Esophagus muscularis mucosa (tissue), 4 donors: ENCODE results near the gene NSD2. TPM values are rescaled to one million over a fixed set of nuclear protein-coding genes. Genes with fewer than 3 reads are reported as not detected.

Experiments used
- DNase-seq: peaks from one replicate; pipeline ENCODE4 v3.0.0-alpha.2; 2017; ENCODE audit errors: extremely low spot score
- H3K27ac ChIP-seq, 4 donors: fragments of 200-600 bp; sonication (generic); replicated peaks in 1 of 4; 1 replicate in 3 of 4; 2 replicates in 1 of 4; pipeline ENCODE4 v1.5.1; 2016 to 2019; ENCODE audit warnings: mild to moderate bottlenecking in 1 of 4
- H3K27me3 ChIP-seq, 4 donors: fragments of 200-600 bp; sonication (generic); one replicate each; pipeline versions ENCODE4 v1.5.1 to v1.6.0; 2016 to 2019
- H3K36me3 ChIP-seq, 4 donors: fragments of 200-600 bp; sonication (generic); one replicate each; pipeline ENCODE4 v1.5.1; 2016 to 2019
- H3K4me1 ChIP-seq, 4 donors: fragments of 200-600 bp; sonication (generic); one replicate each; pipeline ENCODE4 v1.5.1; 2016 to 2019
- H3K4me3 ChIP-seq, 4 donors: fragments of 200-600 bp; sonication (generic); 1 replicate in 2 of 4; 2 replicates in 2 of 4; pipeline ENCODE4 v1.5.1; 2016 to 2019; ENCODE audit warnings: mild to moderate bottlenecking in 4 of 4, moderate library complexity in 1 of 4
- H3K9me3 ChIP-seq, 4 donors: fragments of 200-600 bp; sonication (generic); 1 replicate in 3 of 4; 2 replicates in 1 of 4; pipeline ENCODE4 v1.5.1; 2016 to 2019
- EP300 ChIP-seq: sonication (generic); formaldehyde crosslinking; IDR thresholded peaks from one replicate; pipeline ENCODE4 v1.6.1; 2017; ENCODE audit warnings: antibody characterized with exemption
- POLR2A ChIP-seq: fragments of 450-650 bp; IDR thresholded peaks from one replicate; pipeline ENCODE4 v1.6.1; 2017; ENCODE audit warnings: antibody characterized with exemption, moderate library complexity, mild to moderate bottlenecking, low read depth
- POLR2AphosphoS5 ChIP-seq, 2 donors: sonication (generic); formaldehyde crosslinking; IDR thresholded peaks; one replicate each; pipeline ENCODE4 v1.6.1; 2017; ENCODE audit warnings: antibody characterized with exemption in 2 of 2
- WGBS: methylation state at CpG from one replicate; pipeline ENCODE4 v1.1.5; 2018; 5-methylcytosine and 5-hydroxymethylcytosine counted together
- intact Hi-C: fragments of 100-400 bp; cut with DNase I; formaldehyde crosslinking; loops from one replicate; pipeline ENCODE4 v1.15.1; 2023
- total RNA-seq, 4 donors: library from RNA; depleted of rRNA; stranded (reverse); fragments of >200 nt; gene quantifications; one replicate each; pipeline versions ENCODE4 v1.1.0 to v1.2.1, GENCODE V29; 2016
- TF ChIP-seq, protein P1 (sequence below), 3 experiments: fragments of 200-600 bp in 2 of 3; fragments of 450-650 bp in 1 of 3; sonication (generic) in 2 of 3; IDR thresholded peaks; one replicate each; pipeline ENCODE4 v1.5.1; 2017 to 2019; ENCODE audit warnings: antibody characterized with exemption in 3 of 3, mild to moderate bottlenecking in 2 of 3, moderate library complexity in 1 of 3

NSD2 gene
- total RNA-seq, 4 donors from 2014 or later, result 31.8 to 44.2 (median 37.5) TPM

- DNase-seq, result no peak
- H3K27me3 ChIP-seq, result no peaks in the 10 kb centered on the region
- no peak overlapping the region for H3K4me3 ChIP-seq
- TF ChIP-seq, protein P1, sequence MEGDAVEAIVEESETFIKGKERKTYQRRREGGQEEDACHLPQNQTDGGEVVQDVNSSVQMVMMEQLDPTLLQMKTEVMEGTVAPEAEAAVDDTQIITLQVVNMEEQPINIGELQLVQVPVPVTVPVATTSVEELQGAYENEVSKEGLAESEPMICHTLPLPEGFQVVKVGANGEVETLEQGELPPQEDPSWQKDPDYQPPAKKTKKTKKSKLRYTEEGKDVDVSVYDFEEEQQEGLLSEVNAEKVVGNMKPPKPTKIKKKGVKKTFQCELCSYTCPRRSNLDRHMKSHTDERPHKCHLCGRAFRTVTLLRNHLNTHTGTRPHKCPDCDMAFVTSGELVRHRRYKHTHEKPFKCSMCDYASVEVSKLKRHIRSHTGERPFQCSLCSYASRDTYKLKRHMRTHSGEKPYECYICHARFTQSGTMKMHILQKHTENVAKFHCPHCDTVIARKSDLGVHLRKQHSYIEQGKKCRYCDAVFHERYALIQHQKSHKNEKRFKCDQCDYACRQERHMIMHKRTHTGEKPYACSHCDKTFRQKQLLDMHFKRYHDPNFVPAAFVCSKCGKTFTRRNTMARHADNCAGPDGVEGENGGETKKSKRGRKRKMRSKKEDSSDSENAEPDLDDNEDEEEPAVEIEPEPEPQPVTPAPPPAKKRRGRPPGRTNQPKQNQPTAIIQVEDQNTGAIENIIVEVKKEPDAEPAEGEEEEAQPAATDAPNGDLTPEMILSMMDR (IDR thresholded peaks at IDR 0.05), result no peak
- no peak overlapping the region for H3K27ac ChIP-seq
- no peaks in the 10 kb centered on the region for H3K4me1 ChIP-seq
- WGBS, result 87% methylated on average over 3 of the region's 3 CpGs
- intact Hi-C loops, result no loop called here
- peaks cover 22 to 76% (median 60%) of the 10 kb centered on the region in 4 donors for H3K36me3 ChIP-seq
- no peaks in the 10 kb centered on the region for H3K9me3 ChIP-seq
These were observed 62.5 kb downstream of the NSD2 start for GRCh38 chr4:1933700-1934099.

DNA sequence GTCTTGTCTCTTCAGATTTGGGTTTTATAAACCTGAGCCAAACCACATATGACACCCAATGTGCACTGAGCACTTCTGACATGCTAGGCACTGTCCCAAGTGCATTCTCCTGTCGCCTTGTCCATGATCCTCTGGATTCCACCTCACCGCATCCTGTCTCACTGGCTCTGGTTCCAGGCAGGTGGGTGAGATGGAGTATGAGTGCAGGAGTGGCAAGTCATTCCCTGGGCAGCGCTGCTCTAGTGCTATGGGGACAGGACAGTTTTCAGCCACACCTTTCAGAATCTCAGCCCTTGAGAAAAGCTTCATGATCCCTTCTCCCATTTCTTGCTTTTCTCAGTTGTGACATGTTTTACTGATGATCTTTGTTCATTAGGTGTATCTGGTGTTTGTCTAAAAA is 66.4 kb downstream of the NSD2 start:
- H3K27me3 ChIP-seq, result no peaks in the 10 kb centered on the region
- no peak for DNase-seq
- peaks cover 0 to 11% (median 0%) of the 10 kb centered on the region in 4 donors for H3K4me1 ChIP-seq
- no peaks in the 10 kb centered on the region for H3K9me3 ChIP-seq
- peaks cover 22 to 72% (median 49%) of the 10 kb centered on the region in 4 donors for H3K36me3 ChIP-seq
- intact Hi-C loops, result no loop called here
- no peak overlapping the region for H3K4me3 ChIP-seq
- 94% methylated on average over 3 of the region's 3 CpGs for WGBS
- no peak for TF ChIP-seq POLR2A
- TF ChIP-seq POLR2AphosphoS5 (IDR thresholded peaks at IDR 0.05), result no peak
- TF ChIP-seq, protein P1 (IDR thresholded peaks at IDR 0.05), result no peak
- TF ChIP-seq EP300, result no peak
- H3K27ac ChIP-seq, result no peak overlapping the region

DNA sequence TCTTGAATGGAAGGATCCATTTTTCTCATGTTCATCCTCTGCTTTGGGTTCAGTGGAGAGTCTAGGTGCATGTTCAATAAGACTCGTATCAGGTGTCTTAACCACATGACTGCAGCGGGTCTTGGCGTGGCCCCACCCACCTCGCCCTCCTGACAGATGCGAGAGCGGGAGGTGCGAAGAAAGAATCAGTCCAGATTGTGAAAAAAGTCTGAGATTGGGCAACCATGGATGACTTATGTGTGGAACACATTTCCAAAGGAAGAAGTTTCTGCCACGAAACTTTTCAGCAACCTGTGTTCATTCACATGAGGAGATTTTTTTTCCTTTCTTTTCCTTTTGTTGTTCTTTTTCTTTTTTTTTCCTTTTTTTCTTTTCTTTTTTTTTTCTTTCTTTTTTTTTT is 66.8 kb downstream of the NSD2 start:
- intact Hi-C loops, result no loop called here
- Histone ChIP-seq H3K27ac (no peak overlapping the region), H3K4me1 (peaks cover 0 to 11% (median 0%) of the 10 kb centered on the region in 4 donors), H3K9me3 (no peaks in the 10 kb centered on the region), H3K4me3 (no peak overlapping the region), H3K36me3 (peaks cover 18 to 72% (median 49%) of the 10 kb centered on the region in 4 donors), H3K27me3 (no peaks in the 10 kb centered on the region)
- WGBS, result 92% methylated on average over 8 of the region's 8 CpGs
- DNase-seq, result no peak
- TF ChIP-seq POLR2AphosphoS5 (IDR thresholded peaks at IDR 0.05) (no peak), POLR2A (no peak), EP300 (no peak)
- TF ChIP-seq, protein P1 (IDR thresholded peaks at IDR 0.05), result no peak

DNA sequence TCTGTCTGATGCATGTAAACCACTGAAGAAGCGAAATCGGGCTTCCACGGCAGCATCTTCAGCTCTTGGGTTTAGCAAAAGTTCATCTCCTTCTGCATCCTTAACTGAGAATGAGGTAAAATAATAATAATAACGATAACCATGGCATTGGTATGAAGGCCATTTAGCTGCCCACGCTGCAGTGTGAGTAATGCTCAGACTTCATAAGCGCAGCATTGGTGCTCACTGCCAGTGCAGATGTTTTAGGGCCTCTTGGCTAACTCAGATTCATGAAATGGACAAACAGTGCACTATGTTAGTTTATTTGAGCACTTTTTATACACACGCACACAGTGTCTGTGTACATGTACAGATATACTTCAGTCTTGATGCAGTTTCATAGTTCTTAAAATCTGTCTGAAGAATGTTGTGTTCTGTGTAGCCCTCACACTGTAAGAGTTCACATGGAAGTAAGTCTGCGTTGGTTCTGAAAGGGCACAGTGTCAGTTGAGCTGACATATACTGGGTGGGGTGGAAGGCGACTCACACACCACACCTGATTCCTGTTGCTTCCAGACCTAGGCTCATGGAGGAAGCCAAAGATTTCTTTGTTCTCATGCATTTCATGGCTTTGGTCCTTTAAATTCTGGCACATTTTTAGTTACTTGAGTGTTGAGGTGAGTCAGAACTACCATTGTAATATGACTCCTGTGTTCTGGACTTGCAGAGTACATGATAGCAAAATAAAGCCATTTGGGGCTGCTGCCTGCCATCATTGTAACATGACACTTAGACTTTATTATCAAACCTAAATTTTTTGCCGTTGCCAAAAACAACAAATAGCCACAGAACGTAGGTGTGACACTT is 68.7 kb downstream of the NSD2 start:
- H3K27me3 ChIP-seq, result no peaks in the 10 kb centered on the region
- H3K36me3 ChIP-seq, result peaks cover 14 to 80% (median 47%) of the 10 kb centered on the region in 4 donors
- WGBS, result 82% methylated on average over 11 of the region's 11 CpGs
- intact Hi-C loops, result no loop called here
- no peak overlapping the region for H3K4me3 ChIP-seq
- H3K9me3 ChIP-seq, result no peaks in the 10 kb centered on the region
- H3K27ac ChIP-seq, result no peak overlapping the region
- TF ChIP-seq, protein P1 (IDR thresholded peaks at IDR 0.05), result no peak
- TF ChIP-seq EP300 (no peak), POLR2A (no peak), POLR2AphosphoS5 (IDR thresholded peaks at IDR 0.05) (no peak)
- no peak for DNase-seq
- H3K4me1 ChIP-seq, result peaks cover 0 to 11% (median under 1%) of the 10 kb centered on the region in 4 donors
